Hepatocyte (in vitro differentiated cells): ENCODE measurements around the gene ZBTB44. TPM values are rescaled to one million over a fixed set of nuclear protein-coding genes. Genes with fewer than 3 reads are reported as not detected.

Source experiments
- DNase-seq: peaks from one replicate; pipeline ENCODE4 v3.0.0-alpha.2; 2016; ENCODE audit warnings: low spot score
- H2AFZ ChIP-seq: fragments of 200-600 bp; sonication (generic); 2 replicates; pipeline ENCODE4 v1.6.0; 2016; ENCODE audit warnings: antibody characterized with exemption, mild to moderate bottlenecking
- H3K27ac ChIP-seq: fragments of 200-600 bp; sonication (generic); 2 replicates; pipeline ENCODE4 v1.5.1; 2016; ENCODE audit warnings: mild to moderate bottlenecking
- H3K27me3 ChIP-seq: fragments of 200-600 bp; sonication (generic); 2 replicates; pipeline ENCODE4 v1.6.1; 2016
- H3K36me3 ChIP-seq: fragments of 200-600 bp; sonication (generic); replicated peaks from 2 replicates; pipeline ENCODE4 v1.5.1; 2016; ENCODE audit warnings: low read depth; ENCODE audit not compliant: insufficient read depth
- H3K4me1 ChIP-seq: fragments of 200-600 bp; sonication (generic); 2 replicates; pipeline ENCODE4 v1.5.1; 2016; ENCODE audit warnings: mild to moderate bottlenecking, moderate library complexity; ENCODE audit not compliant: insufficient read depth
- H3K4me2 ChIP-seq: fragments of 200-600 bp; sonication (generic); 2 replicates; pipeline ENCODE4 v1.6.0; 2016
- H3K4me3 ChIP-seq: fragments of 200-600 bp; sonication (generic); 2 replicates; pipeline ENCODE4 v1.5.1; 2016; ENCODE audit warnings: mild to moderate bottlenecking
- H3K79me2 ChIP-seq: fragments of 200-600 bp; sonication (generic); 2 replicates; pipeline ENCODE4 v1.6.0; 2017; ENCODE audit warnings: mild to moderate bottlenecking
- H3K9me2 ChIP-seq: fragments of 200-600 bp; sonication (generic); replicated peaks from 2 replicates; pipeline ENCODE4 v1.6.0; 2017; ENCODE audit warnings: mild to moderate bottlenecking; ENCODE audit not compliant: insufficient read depth
- H3K9me3 ChIP-seq: fragments of 200-600 bp; sonication (generic); 2 replicates; pipeline ENCODE4 v1.5.1; 2016; ENCODE audit warnings: low read depth, mild to moderate bottlenecking
- H4K20me1 ChIP-seq: fragments of 200-600 bp; sonication (generic); 2 replicates; pipeline ENCODE4 v1.6.0; 2016; ENCODE audit warnings: mild to moderate bottlenecking; ENCODE audit not compliant: insufficient read depth, poor library complexity, severe bottlenecking
- EZH2 ChIP-seq: fragments of 200-600 bp; sonication (generic); IDR thresholded peaks from 2 replicates; pipeline ENCODE4 v1.6.1; 2016; ENCODE audit warnings: antibody characterized with exemption, mild to moderate bottlenecking, borderline replicate concordance
- EZH2phosphoT487 ChIP-seq: fragments of 200-600 bp; sonication (generic); IDR thresholded peaks from one replicate; pipeline ENCODE4 v1.6.1; 2018; ENCODE audit warnings: antibody characterized with exemption, mild to moderate bottlenecking, low read depth, moderate library complexity; ENCODE audit not compliant: unreplicated experiment, severe bottlenecking
- WGBS: methylation state at CpG from one replicate; pipeline ENCODE4 v1.1.6; 2016; ENCODE audit warnings: low lambda C conversion rate; ENCODE audit errors: missing lambda C conversion rate; 5-methylcytosine and 5-hydroxymethylcytosine counted together
- polyA plus RNA-seq: library from polyadenylated mRNA; unstranded; fragments of >200 nt; fragmentation: Nextera tagmentation; extraction: Ambion mirVana; gene quantifications from 2 replicates; pipeline ENCODE4 v1.2.1, GENCODE V29; 2016
- total RNA-seq: library from RNA; depleted of rRNA; stranded (reverse); fragments of >200 nt; gene quantifications from 2 replicates; pipeline ENCODE4 v1.2.3, GENCODE V29; 2014
- TF ChIP-seq, protein P1 (sequence below): fragments of 200-600 bp; sonication (generic); IDR thresholded peaks from 2 replicates; pipeline ENCODE4 v1.5.1; 2016; ENCODE audit warnings: antibody characterized with exemption, mild to moderate bottlenecking; ENCODE audit not compliant: poor library complexity

Gene ZBTB44
- total and polyA plus RNA-seq, 2 experiments from 2014 or later, result 7.3 to 53.8 TPM

DNA sequence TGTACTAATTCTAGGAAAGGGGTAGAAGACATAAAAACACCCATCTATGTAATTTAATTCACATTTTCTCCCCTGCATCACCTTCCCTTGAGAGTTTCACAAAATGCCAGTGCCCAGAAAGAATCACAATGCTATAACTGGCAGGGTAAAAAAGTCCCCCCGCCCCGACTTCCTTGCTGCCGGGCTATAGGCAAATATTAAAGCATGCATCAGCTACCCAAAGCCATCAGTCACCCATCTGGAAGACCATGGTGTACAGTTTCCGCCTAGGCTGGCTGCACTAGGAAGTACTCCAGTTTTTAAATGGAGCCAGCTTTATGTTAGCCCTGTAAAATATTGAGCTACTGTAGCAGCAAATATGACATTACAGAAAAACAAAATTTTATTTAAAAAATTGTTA is 87.3 kb downstream of the ZBTB44 start:
- no peak for DNase-seq
- Histone ChIP-seq H3K27me3 (no peaks in the 10 kb centered on the region), H3K4me1 (no peaks in the 10 kb centered on the region), H3K4me2 (no peak overlapping the region), H3K27ac (no peak overlapping the region), H3K79me2 (no peaks in the 10 kb centered on the region), H2AFZ (no peak overlapping the region), H3K36me3 (no peaks in the 10 kb centered on the region), H3K9me3 (no peaks in the 10 kb centered on the region), H3K4me3 (no peak overlapping the region), H3K9me2 (no peaks in the 10 kb centered on the region), H4K20me1 (no peaks in the 10 kb centered on the region)
- TF ChIP-seq EZH2phosphoT487 (no peak), EZH2 (no peak)
- TF ChIP-seq, protein P1, sequence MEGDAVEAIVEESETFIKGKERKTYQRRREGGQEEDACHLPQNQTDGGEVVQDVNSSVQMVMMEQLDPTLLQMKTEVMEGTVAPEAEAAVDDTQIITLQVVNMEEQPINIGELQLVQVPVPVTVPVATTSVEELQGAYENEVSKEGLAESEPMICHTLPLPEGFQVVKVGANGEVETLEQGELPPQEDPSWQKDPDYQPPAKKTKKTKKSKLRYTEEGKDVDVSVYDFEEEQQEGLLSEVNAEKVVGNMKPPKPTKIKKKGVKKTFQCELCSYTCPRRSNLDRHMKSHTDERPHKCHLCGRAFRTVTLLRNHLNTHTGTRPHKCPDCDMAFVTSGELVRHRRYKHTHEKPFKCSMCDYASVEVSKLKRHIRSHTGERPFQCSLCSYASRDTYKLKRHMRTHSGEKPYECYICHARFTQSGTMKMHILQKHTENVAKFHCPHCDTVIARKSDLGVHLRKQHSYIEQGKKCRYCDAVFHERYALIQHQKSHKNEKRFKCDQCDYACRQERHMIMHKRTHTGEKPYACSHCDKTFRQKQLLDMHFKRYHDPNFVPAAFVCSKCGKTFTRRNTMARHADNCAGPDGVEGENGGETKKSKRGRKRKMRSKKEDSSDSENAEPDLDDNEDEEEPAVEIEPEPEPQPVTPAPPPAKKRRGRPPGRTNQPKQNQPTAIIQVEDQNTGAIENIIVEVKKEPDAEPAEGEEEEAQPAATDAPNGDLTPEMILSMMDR, result no peak
- 96% methylated on average over 4 of the region's 4 CpGs for WGBS

DNA sequence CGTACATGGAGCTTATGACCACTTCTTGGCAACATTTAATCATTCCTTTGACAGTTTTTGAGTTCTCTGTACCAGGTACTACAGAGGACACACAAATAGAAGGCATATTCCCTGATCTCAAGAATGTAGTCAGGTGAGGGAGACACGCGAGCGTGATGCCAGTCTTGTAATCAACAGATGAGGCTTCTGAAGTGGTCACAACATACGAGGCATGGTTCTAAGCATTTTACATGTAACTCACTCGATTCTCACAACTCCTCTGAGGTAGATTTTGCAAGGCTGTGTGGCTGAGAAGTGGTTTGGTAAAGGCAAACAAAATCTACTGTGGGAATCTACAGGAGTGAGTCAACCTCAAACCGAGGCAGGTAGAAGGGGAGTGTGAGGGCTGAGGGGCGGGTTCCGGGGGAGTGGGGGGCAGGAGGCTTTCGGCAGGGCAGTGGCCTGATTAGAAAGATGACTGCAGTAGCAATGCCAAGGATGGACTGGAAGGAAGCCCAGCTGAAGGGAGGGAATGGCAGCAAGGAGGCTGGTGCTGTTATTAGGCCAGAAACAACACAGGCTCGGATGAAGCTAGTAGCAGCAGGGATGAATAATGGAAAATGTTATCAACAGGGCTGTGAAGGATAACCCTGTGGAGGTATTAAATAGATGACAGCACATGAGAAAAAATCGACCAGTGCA is 91.3 kb downstream of the ZBTB44 start:
- Histone ChIP-seq H3K27me3 (no peaks in the 10 kb centered on the region), H3K9me2 (no peaks in the 10 kb centered on the region), H4K20me1 (no peaks in the 10 kb centered on the region), H3K4me2 (no peak overlapping the region), H3K27ac (no peak overlapping the region), H3K9me3 (no peaks in the 10 kb centered on the region), H3K79me2 (no peaks in the 10 kb centered on the region), H3K4me3 (no peak overlapping the region), H3K36me3 (no peaks in the 10 kb centered on the region), H2AFZ (no peak overlapping the region), H3K4me1 (no peaks in the 10 kb centered on the region)
- TF ChIP-seq EZH2 (no peak), EZH2phosphoT487 (no peak)
- TF ChIP-seq, protein P1, result no peak
- DNase-seq, result no peak
- WGBS, result 88% methylated on average over 10 of the region's 12 CpGs

DNA sequence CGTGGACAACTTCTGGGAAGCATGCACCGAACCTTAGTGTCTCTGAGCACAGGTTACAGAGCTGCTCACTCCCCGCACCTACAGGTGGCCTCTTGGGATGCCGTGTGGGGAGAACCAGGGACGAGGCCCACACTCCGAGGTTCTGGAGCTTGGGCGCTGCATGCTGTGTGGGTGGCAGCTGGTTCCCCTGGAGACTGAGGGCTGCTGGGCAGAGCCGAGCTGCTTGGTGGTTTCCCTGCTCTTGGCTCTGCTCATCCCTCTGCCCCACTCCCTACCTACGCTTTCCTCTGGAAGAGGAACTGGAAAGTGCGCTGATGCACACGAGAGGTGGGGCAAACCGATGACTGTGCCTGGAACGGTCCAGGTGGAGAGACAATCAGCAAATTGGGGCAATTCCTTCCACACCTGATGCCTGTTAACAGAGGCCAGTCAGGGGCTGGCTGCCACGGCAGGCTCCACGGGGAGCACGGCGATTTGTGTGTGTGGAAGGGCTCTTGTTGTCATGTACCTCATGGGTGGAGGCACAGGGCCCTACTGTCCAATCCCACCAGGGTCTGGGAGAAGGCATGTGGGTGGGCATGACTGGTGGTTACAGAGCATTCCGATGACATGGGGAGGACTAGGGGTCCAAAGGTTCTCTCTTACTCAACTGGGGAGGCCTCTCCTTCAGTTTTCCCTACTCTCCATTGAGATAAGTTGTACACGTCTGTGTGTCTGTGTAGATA is 94.2 kb downstream of the ZBTB44 start:
- no peak for TF ChIP-seq EZH2
- TF ChIP-seq EZH2phosphoT487, result no peak
- TF ChIP-seq, protein P1, result no peak
- no peaks in the 10 kb centered on the region for H3K9me3 ChIP-seq
- H3K27me3 ChIP-seq, result no peaks in the 10 kb centered on the region
- H3K4me3 ChIP-seq, result no peak overlapping the region
- no peak overlapping the region for H2AFZ ChIP-seq
- H3K4me1 ChIP-seq, result no peaks in the 10 kb centered on the region
- no peaks in the 10 kb centered on the region for H3K36me3 ChIP-seq
- no peaks in the 10 kb centered on the region for H3K9me2 ChIP-seq
- no peaks in the 10 kb centered on the region for H4K20me1 ChIP-seq
- no peaks in the 10 kb centered on the region for H3K79me2 ChIP-seq
- no peak overlapping the region for H3K27ac ChIP-seq
- no peak for DNase-seq
- no peak overlapping the region for H3K4me2 ChIP-seq
- 91% methylated on average over 19 of the region's 19 CpGs for WGBS
